Activated CD8-positive, alpha-beta memory T cell treated with anti-CD3 and anti-CD28 coated beads, Interleukin-2, amount 50 U/mL, for 4 hours (primary cell): Measurements from ENCODE around the gene RFESD.
"Not testable (repeated sequence)": the region's sequence is repeated elsewhere in the genome, so short reads cannot be mapped to it uniquely, and the experiment has no call there.

Source experiments
- DNase-seq: peaks from one replicate; pipeline ENCODE4 v3.0.0-alpha.2; 2020

RFESD gene

DNA sequence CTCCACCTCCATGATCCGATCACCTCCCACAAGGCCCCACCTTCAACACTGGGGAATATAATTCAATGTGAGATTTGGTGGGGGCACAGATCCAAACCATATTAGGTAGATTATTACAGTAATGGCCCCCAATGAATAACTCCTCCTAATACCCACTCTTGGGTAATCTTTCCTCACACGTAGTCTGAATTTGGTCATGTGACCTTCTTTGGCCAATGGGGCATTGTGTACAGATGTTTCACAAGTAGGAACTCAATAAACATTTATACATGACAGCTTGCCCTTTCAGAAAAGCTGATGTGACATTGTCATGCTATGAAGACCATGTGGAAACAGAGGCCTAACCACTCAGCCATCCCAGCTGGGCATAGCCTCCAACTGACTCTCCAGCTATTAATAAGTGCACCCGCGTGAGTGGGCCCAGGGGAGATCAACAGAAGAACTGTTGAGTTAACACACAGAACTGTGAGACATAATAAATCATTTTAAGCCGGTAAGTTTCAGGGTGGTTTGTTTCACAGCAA, 16.1 kb upstream of the RFESD start:
- no peak for DNase-seq

DNA sequence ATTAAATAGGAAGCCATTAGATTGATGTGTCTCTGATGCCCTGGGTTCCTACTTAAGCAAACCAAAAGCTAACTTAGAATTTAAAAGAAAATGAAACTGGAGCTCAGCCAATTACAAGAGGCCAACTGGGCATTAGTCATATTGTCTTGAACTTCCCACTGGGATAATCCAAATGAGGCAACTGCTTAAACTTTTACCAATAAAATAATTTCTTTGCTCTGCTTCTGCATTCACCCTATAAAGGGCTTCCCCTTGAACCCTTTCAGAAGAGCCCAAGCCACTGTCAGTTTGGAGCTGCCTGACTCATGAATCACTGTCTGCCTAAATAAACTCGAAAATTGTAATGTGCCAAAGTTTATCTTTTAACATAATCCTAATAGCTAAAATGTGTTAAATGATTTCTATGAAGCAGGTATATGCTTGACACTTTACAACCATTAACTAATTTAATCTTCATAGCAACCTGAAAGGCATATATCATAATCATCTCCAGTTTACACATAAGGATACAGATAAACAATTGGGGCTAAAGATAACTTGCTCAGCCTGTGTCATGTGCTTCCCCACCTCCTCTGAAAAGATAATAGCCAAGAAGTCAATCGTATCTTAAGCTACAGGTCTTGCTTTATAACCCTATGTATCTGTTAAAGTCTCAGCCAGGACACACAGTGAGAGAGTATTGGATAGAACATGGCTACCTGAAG, 15.2 kb upstream of the RFESD start:
- no peak for DNase-seq

DNA sequence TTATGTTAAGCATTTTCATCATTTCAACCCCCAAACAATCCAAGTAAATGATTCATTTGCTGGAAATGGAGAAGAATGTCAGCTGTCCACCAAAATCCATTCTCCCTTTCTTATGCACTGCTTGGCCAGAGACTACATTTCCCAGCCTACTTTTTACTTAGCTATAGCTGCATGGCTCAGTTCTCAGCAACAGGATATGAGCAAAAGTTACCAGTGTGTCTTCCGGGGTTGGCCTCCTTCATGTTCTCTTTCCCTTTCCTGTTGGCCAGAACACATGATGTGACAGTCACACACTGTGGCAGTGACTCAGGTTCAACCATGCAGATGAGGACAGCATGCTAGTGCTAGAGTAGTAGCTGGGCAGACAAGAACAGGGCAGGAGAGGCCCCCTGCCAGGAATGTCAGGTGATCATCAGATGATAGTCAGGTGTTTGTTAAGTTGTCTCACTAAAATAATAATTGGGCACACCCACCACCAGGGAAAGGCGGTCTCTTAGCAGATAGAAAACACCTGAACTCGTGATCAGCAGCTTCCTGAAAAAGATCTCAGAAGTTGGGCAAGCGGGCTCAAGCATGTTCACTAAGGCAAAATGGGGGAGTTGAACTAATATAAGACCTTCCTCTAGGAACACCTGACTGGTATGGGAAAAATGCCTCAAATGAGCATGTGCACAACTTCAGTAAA, 14.4 kb upstream of the RFESD start:
- peak; percentile 56 for DNase-seq

DNA sequence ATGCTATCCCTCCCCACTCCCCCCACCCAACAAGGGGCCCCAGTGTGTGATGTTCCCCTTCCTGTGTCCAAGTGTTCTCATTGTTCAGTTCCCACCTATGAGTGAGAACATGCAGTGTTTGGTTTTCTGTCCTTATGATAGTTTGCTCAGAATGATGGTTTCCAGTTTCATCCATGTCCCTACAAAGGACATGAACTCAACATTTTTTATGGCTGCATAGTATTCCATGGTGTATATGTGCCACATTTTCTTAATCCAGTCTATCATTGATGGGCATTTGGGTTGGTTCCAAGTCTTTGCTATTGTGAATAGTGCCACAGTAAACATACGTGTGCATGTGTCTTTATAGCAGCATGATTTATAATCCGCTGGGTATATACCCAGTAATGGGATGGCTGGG, 13.6 kb upstream of the RFESD start:
- DNase-seq = not testable (repeated sequence)

DNA sequence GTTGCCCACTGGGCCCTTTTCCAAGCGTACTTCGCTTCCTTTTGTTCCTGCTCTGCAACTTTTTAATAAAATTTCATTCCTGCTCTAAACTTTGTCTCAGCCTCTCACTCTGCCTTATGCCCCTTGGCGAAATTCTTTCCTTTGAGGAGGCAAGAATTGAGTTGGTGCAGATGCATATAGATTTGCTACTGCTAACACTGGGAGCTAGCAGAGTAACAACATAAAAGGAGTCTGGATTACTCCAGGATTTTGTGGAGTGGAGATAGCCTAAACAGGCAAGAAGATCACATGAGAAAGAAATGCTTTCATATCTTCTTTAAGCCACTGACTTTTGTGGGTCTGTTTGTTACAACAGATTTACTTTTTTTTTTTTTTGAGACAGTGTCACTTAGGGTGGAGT, 12.9 kb upstream of the RFESD start:
- DNase-seq = no peak

DNA sequence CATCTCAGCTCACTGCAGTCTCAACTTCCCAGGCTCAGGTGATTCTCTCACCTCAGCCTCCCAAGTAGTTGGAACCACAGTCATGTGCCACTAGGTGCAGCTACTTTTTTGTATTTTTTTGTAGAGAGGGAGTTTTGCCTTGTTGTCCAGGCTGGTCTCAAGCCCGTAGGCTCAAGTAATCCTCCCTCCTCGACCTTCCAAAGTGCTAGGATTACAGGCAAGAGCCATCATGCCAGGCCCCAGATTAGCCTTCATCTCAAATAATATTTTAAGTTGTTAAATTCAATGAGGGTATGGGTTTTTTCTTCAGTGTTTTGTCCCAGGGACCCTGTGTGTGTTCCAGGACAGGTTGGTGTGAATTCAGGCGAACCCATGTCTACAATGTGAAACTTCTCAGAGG, 12.5 kb upstream of the RFESD start:
- DNase-seq = no peak

DNA sequence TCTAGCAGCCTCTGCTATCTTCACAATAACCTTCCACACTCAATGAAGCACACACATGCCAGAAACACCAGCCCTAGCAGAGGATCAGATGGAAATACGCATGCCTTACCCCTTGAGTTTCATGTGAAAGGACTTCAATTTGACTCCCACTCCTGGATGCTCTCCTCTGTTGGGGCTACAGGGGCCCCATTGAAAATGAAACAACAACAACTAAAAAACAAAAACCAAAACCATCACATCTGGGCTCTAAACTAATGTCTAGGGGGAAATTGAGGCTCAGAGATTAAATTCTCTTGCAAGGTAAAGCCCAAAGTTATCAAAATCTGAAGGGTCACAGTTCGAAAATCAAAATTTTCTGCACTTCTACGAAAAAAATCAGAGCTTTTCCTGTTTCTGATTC, 7.9 kb upstream of the RFESD start:
- DNase-seq = no peak

DNA sequence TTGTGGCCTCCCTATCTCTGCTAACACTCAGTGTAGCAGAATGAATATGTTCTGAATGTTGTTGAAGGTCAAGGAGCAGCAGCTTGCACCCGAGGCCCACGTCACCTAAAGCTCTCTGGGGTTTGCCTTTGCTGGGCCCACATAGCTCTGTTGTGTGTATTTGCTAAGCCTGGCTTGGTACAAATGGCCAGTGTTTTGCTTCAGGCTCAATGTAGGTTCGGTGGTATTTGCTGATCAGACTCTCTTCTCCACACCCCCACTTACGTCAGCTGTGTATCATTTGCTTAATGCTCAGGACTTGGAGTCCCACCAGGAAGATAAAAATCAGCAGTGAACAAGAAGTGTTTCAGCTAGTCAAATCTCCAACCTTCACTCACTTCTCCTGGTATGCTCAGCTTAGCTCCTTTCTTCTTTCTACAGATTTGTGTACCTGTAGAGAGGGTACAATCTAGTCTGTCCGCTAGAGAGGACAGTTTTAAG, 4.8 kb upstream of the RFESD start:
- DNase-seq = no peak

DNA sequence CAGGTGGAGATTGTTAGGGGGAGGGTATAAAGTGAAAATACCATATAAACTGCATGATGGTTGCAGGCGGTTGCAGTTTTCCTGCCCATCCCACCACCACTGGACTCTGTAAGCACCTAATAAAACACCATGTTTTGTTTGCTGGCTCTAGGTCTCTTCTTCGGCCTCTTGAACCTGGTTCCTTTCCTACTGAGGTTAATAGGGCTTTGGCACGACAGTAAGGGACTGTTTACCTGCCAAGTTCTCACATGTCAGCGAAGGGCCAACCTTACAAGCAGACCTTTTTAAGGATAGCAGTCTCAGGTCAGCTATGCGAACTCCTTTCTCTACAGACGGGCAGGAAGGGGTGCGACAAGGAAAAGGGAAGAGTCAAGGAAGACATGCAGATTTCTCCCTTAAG, 3.4 kb upstream of the RFESD start:
- DNase-seq = no peak

DNA sequence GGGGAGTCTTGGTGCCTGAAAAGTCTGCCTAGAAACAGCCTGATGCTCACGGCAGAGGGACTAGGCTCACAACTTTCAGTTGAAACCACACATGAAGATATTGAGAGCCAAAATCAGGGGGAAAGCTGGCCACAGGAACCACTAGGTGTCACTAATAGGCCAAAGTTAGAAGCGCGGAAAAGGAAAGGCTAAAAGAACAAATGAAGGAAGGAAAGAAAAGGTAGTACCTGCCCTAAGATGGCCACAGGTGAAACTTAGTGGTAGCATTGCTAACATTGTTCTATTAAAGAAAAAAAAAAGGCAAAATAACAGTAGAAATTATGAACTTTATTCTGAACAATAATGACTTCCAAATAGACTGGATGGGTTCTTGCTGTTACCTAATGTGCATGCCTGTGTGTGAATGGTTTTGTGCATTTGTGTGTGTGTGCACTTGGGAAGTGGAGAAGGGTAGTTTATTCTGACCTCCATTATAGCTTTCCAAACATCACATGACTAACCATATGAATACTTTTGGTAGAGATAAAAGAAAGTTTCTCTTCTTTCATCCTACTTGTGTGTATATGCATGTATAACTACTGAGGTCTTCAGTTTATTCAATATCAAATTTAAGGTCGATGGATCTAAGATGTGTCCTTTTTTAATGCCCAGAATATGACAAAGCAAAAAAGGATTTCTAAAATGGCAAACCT, 2.1 kb upstream of the RFESD start:
- peak; percentile 35 for DNase-seq

DNA sequence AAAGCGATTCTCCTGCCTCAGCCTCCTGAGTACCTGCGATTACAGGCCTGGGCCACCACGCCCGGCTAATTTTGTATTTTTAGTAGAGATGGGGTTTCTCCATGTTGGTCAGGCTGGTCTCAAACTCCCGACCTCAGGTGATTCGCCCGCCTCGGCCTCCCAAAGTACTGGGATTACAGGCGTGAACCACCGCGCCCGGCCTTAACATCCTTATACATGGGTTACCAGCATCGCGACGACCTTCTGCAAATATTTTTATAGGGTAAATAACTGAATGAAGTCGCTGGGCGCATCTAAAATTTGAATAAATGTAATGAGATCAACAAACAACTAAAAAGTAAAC, 380 bp upstream of the RFESD start:
- DNase-seq = not testable (repeated sequence)

DNA sequence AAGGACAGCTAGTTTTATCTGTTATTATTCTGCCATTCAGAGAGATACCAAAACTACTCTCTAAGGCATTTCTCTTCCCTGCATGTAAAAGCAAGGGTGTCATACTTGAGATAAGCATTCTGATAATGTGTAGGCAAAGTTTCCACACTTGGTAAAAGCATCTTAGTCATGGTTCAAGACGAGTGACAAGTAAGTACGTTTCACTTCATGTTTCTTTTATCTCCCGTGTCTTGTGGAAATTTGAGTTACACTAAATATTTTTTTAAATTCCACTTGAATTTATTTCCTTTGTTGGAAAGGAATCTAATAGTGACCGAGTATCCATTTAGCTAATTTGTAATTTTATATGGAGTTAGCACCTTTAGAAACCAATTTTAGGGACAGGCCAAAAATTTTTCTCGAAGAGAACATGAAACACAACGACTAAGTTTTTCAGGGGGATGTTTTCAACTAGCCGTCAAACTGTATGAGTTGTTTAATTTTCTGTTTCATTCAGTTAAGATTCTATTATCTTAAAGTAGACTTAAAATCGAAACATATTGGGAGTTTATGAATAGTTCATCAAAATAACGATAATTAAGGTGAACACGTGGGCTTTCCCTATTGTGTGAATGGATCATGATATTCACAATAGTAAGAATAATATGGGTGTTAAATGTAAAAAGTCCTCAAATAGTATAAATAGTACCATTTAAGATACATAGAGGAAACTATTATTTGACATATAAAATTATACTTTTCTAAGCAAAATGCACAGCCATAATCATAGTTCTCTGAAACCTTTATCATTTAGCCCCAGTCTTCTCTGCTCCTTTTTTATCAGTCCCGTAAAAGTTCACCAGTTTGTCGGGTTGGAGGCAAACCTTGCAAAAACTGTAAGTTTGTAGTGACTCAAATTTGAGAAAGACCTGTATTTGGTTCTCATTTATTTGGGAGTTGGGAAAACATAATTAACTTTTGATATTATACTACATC, 1.6 kb downstream of the RFESD start:
- DNase-seq = no peak

DNA sequence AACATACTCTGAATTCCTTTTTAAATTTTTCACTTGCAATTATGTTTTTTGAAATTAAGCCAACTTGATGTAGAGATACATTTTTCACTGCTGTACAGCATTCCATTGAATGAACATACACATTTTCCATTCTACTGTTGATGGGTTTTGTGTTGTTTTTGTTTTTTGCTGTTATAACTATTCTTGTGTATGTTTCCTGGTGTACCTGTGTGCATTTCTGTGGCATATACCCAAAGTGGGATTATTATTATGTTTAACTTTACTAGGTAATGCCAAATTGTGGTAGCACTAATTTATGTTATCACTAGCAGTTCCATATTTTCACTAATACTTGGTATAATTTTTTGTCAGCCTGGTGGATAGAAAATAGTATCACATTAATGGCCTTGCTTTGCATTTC, 2.7 kb downstream of the RFESD start:
- no peak for DNase-seq

DNA sequence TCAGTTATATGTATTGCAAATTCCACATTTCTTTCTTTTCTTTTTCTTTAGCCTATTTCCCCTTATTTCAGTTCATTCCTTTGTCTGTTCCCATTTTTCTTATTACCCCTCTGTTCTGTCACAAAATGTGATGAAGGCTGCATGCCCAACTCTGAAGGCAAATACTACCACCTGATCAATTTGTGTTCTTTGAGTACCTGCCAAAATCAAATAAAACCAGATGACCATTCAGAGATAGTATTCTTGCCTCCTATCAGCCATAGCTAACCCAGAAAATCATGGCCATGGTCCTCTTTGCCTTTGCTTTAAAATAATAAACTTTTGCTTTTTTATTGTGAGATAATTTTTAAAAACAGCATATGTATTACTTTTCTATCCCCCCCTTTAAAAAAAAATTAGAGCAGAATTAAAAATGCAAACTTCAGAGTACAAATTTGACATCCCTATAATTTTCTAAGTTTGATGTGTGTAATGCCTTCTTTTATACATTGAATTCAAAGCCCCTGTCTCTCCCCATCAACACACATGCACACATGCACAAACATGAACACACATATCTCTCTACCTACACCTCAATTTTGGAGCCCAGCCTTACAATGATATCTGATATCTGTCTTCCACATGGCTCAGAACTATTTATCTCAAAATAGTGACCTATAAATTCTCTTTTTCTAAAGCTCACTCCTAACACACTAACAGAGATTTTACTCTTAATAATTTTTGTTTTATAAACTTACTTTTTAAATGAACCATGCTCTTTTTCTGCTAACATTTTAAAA, 3.5 kb downstream of the RFESD start:
- no peak for DNase-seq

DNA sequence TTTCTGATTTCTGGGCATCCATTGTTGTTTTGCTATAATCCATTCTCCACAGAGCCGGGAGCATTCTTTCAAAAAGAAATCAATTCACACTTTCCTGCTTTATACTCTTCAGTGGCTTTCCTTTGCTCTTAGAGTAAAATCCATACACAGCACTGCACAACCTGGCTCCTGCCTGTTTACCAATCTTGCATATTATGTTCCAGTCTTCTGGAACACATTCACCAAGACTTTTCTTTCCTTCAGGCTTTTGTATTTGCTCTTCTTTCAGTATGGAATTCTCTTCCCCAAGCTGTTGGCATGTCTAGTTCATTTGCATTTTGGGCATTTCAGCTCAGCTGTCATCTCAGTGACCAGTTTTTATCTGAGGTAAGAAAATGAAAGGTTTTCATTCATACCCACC, 6.3 kb downstream of the RFESD start:
- no peak for DNase-seq

DNA sequence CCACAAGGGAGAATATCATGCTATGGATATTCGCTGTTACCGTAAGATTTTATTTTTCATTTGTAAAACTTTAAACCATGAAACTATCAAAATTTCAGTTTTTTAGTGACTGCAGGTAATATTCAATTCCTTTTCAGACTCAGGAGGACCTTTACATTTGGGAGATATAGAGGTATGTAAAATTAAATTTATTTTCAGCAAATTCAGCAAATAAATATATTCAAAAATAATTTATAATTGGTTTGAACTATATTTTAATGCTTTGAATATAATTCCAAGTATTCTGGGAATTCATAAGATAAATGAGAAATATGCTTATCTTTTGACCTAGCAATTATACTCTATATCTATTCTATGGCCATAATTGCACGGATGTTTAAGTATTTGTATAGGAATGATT, 7.6 kb downstream of the RFESD start:
- no peak for DNase-seq

DNA sequence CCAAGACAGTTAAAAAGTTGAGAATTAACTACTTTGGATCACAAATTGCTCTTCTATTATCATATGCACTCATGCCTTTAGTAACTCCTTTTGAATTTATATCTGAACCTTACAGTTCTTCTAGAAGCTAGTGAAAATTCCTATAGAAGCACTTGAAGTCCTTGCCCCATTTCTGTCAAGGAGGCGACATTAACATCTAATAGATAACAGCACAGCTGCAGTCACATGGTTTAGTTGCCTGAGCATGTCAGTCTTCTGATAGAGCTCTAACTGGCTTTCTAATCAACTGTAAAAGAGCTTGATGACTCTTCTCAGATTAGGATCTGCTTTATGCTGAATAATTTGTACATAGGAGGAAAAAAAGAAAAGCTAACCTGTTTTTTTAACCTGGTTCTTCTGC, 9.0 kb downstream of the RFESD start:
- DNase-seq = no peak

DNA sequence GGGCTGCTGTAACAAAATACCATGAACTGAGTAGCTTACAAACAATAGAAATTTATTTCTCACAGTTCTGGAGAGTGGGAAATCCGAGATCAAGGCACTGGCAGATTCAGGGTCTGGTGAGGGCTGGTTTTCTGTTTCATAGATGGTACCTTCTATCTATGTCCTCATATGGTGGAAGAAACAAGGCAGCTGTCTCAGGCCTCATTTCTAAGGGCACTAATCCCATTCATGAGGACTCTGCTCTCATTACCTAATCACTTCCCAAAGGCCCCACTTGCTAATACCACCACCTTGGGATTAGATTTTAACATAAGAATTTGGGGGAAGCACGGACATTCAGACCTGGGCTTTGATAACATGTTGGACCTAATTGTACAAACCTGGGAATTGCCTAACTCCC, 13.5 kb downstream of the RFESD start:
- DNase-seq = no peak

DNA sequence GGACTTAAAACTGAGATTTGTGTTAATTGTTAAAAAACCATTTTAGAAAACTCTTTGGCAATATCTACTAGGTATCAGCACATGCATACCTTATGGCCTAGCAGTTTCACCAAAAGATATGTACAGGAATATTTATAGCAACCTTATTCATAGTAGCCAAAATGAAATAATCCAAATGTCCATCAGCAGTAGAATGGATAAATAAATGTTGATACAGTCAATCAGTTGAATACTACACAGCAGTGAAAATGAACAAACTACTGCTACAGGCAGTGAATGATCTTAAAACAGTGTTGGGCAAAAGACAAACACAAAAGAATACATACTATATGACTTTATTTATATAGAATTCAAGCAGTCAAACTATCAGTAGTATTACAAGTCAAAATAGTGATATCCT, 16.4 kb downstream of the RFESD start:
- no peak for DNase-seq

DNA sequence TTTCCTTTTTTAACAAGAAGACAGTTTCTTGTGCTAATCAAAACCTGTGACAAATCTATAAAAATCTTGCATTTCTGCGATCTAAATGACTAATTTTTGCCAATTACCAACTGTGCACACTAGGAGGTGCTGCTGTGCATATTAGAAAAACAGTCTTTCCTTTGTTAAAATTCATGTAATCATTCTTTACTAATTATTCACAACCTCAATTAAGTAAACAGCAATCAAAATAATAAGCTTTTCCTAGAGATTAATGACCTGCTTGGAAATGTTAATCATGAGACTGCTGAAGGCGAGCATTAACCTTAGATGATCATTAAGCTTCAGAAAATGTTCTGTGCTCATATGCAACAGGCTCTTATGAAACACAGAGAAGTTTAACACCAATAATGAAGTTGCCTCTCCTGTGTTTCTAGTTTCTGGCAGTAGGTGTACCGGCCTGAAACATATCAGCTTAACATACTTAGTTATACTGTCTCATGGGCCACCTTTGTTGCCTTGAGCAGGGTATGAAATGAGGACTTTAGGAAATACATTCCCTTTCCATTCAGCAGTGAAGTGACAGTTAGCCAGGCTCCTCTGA, 17.7 kb downstream of the RFESD start:
- DNase-seq = peak; percentile 34

DNA sequence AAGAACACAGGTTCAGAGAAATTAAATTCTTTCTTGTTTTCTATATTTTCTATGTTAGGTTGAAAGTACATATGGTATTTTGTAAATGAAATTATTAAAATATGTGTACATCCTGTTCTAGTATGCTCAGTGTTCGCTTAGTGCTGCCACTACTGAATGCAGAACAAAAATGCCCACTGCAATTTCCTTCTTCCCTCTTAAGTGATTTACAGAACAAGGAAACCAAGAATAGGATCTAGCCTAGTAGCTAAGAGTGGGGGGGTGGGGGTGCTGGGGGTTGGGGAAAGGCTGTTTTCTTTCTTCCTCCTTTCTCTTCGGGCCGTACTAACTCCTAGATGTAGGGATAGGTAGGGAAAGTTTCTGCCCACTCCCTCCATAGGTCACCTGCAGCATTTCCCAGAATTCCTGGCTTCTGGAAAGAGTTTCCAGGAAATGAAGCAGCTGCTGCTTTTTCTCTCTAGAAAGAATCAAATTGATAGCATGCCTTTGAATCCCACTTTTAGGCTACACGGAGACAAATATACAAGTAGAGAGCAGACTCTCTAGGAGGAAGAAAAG, 20.6 kb downstream of the RFESD start:
- DNase-seq = no peak
